HCT116 (cell line): ENCODE measurements around the gene ZNRF2. TPM values are rescaled to one million over a fixed set of nuclear protein-coding genes. Genes with fewer than 3 reads are reported as not detected.
"Not testable (repeated sequence)": the region's sequence is repeated elsewhere in the genome, so short reads cannot be mapped to it uniquely, and the experiment has no call there.

ENCODE experiments used
- ATAC-seq: fragments of 200-7000 bp; cut with Tn5 transposase; 2 replicates; pipeline ENCODE4 v1.9.1; 2020; ENCODE audit warnings: mild to moderate bottlenecking, moderate library complexity
- BruUV-seq: library from RNA; stranded (reverse); fragments of 400-500 nt; replicated peaks from 2 replicates; lab custom pipeline; 2021; lab: Mats Ljungman, UMichigan
- CTCF ChIA-PET: fragments of 300-600 bp; sonication (Branson Sonifier 250); formaldehyde crosslinking; loops from one replicate; lab custom pipeline; 2021; ENCODE audit warnings: antibody characterized with exemption; lab: Charles Lee
- POLR2A ChIA-PET: fragments of 300-600, 350-600 bp; sonication (Branson Sonifier 250); formaldehyde crosslinking; loops from one replicate; lab custom pipeline; 2021; ENCODE audit warnings: antibody characterized with exemption; lab: Charles Lee
- RAD21 ChIA-PET, 2 experiments: fragments of 300-600 bp; sonication (Branson Sonifier 250); formaldehyde crosslinking; loops; one replicate each; lab custom pipeline; 2023; ENCODE audit warnings: low total read pairs in 2 of 2; ENCODE audit not compliant: uncharacterized antibody in 2 of 2, unreplicated experiment in 2 of 2, low non-redundant PET in 1 of 2; lab: Charles Lee
- DNase-seq: peaks from one replicate; pipeline ENCODE4 v3.0.0-alpha.2; 2010; ENCODE audit warnings: low read depth, low spot score
- H2AFZ ChIP-seq: fragments of 200-600 bp; shearing (Covaris generic), sonication (generic); 2 replicates; pipeline ENCODE4 v1.6.1; 2017; ENCODE audit warnings: low read depth, mixed run types, mixed read lengths, antibody characterized with exemption, low read length; ENCODE audit not compliant: poor library complexity, severe bottlenecking
- H3K27ac ChIP-seq: 2 replicates; pipeline ENCODE4 v1.5.1; 2012; ENCODE audit warnings: low read depth, low read length
- H3K27me3 ChIP-seq: fragments of 200-600 bp; sonication (generic); 2 replicates; pipeline ENCODE4 v1.6.1; 2016; ENCODE audit warnings: mixed run types, low read length, mixed read lengths; ENCODE audit not compliant: insufficient read depth
- H3K36me3 ChIP-seq, 2 experiments: fragments of 200-500 bp in 1 of 2; fragments of 200-600 bp in 1 of 2; sonication (Bioruptor generic) in 1 of 2; sonication (generic) in 1 of 2; 2 replicates each; pipeline versions ENCODE4 v1.5.1 to v1.6.1; 2014 to 2016; ENCODE audit warnings: low read length in 2 of 2, inconsistent platforms in 1 of 2, mixed read lengths in 1 of 2, mixed run types in 1 of 2; ENCODE audit not compliant: insufficient read depth in 2 of 2, control insufficient read depth in 1 of 2
- H3K4me1 ChIP-seq, 2 experiments: fragments of 200-600 bp in 1 of 2; sonication (generic) in 1 of 2; 2 replicates each; pipeline versions ENCODE4 v1.5.1 to v1.6.1; 2012 to 2017; ENCODE audit warnings: low read length in 2 of 2, inconsistent platforms in 1 of 2, mild to moderate bottlenecking in 1 of 2, mixed read lengths in 1 of 2, mixed run types in 1 of 2, moderate library complexity in 1 of 2; ENCODE audit not compliant: insufficient read depth in 2 of 2, control insufficient read depth in 1 of 2
- H3K4me2 ChIP-seq: fragments of 200-600 bp; sonication (generic); 2 replicates; pipeline ENCODE4 v1.6.1; 2017; ENCODE audit warnings: mixed run types, low read length, mixed read lengths
- H3K4me3 ChIP-seq, 2 experiments: fragments of 200-600 bp in 1 of 2; sonication (generic) in 1 of 2; replicated peaks in 1 of 2; 2 replicates each; pipeline ENCODE4 v1.5.1; 2011 to 2016; ENCODE audit warnings: low read length in 2 of 2, control low read depth in 1 of 2, low read depth in 1 of 2, mild to moderate bottlenecking in 1 of 2, mixed read lengths in 1 of 2, mixed run types in 1 of 2
- H3K79me2 ChIP-seq: fragments of 200-600 bp; sonication (generic); 2 replicates; pipeline ENCODE4 v1.6.1; 2017; ENCODE audit warnings: mild to moderate bottlenecking, mixed run types, low read length, moderate library complexity, mixed read lengths; ENCODE audit not compliant: insufficient read depth
- H3K9ac ChIP-seq: fragments of 200-600 bp; sonication (generic); 2 replicates; pipeline ENCODE4 v1.6.1; 2016; ENCODE audit warnings: low read length, mixed read lengths
- H3K9me2 ChIP-seq: fragments of 200-600 bp; sonication (generic), shearing (Covaris generic); 2 replicates; pipeline ENCODE4 v1.6.1; 2017; ENCODE audit warnings: mixed run types, mild to moderate bottlenecking, moderate library complexity; ENCODE audit not compliant: insufficient read depth
- H3K9me3 ChIP-seq, 2 experiments: fragments of 200-500 bp in 1 of 2; fragments of 200-600 bp in 1 of 2; sonication (Bioruptor generic) in 1 of 2; sonication (generic) in 1 of 2; 2 replicates each; pipeline ENCODE4 v1.6.1; 2014 to 2017; ENCODE audit warnings: low read length in 2 of 2, mixed read lengths in 2 of 2, inconsistent platforms in 1 of 2, low read depth in 1 of 2, mild to moderate bottlenecking in 1 of 2, mixed run types in 1 of 2, moderate library complexity in 1 of 2; ENCODE audit not compliant: control insufficient read depth in 1 of 2, insufficient read depth in 1 of 2
- H4K20me1 ChIP-seq: fragments of 200-600 bp; sonication (generic), shearing (Covaris generic); 2 replicates; pipeline ENCODE4 v1.6.1; 2017; ENCODE audit warnings: mixed run types, mild to moderate bottlenecking, moderate library complexity; ENCODE audit not compliant: insufficient read depth
- ATF3 ChIP-seq: IDR thresholded peaks from 2 replicates; pipeline ENCODE4 v1.6.1; 2012
- CEBPB ChIP-seq: IDR thresholded peaks from 2 replicates; pipeline ENCODE4 v1.6.1; 2012; ENCODE audit warnings: low read depth
- CTCF ChIP-seq, 3 experiments: fragments of 200-600 bp in 1 of 3; sonication (generic) in 1 of 3; IDR thresholded peaks in 2 of 3; conservative IDR thresholded peaks in 1 of 3; 2 replicates each; pipeline ENCODE4 v1.5.1; 2012 to 2017; ENCODE audit warnings: low read depth in 2 of 3, low read length in 2 of 3, antibody characterized with exemption in 1 of 3, borderline replicate concordance in 1 of 3, control low read depth in 1 of 3, mild to moderate bottlenecking in 1 of 3, mixed read lengths in 1 of 3, mixed run types in 1 of 3, moderate library complexity in 1 of 3; ENCODE audit not compliant: insufficient read depth in 1 of 3
- EGR1 ChIP-seq: IDR thresholded peaks from 2 replicates; pipeline ENCODE4 v1.6.1; 2012; ENCODE audit warnings: low read depth
- ELF1 ChIP-seq: IDR thresholded peaks from 2 replicates; pipeline ENCODE4 v1.6.1; 2012; ENCODE audit warnings: low read depth, borderline replicate concordance
- EZH2phosphoT487 ChIP-seq: fragments of 200-600 bp; IDR thresholded peaks from 2 replicates; pipeline ENCODE4 v1.6.1; 2018; ENCODE audit warnings: antibody characterized with exemption, borderline replicate concordance
- FOSL1 ChIP-seq: IDR thresholded peaks from 2 replicates; pipeline ENCODE4 v1.6.1; 2012; ENCODE audit warnings: low read depth
- RAD21 ChIP-seq: IDR thresholded peaks from 2 replicates; pipeline ENCODE4 v1.6.1; 2012; ENCODE audit warnings: low read depth, mild to moderate bottlenecking
- SRF ChIP-seq: IDR thresholded peaks from 2 replicates; pipeline ENCODE4 v1.6.1; 2012; ENCODE audit warnings: low read depth
- TCF7L2 ChIP-seq: IDR thresholded peaks from 2 replicates; pipeline ENCODE4 v1.7.0; 2011; ENCODE audit warnings: borderline replicate concordance, inconsistent platforms; ENCODE audit not compliant: insufficient read depth, insufficient read length; ENCODE audit errors: extremely low read depth
- YY1 ChIP-seq: IDR thresholded peaks from 2 replicates; pipeline ENCODE4 v1.6.1; 2011; ENCODE audit warnings: low read length, low read depth, moderate library complexity, mild to moderate bottlenecking; ENCODE audit not compliant: insufficient replicate concordance; ENCODE audit errors: extremely low read depth
- ZBTB33 ChIP-seq: IDR thresholded peaks from 2 replicates; pipeline ENCODE4 v1.6.1; 2011; ENCODE audit warnings: mild to moderate bottlenecking, low read length, moderate library complexity; ENCODE audit not compliant: insufficient replicate concordance; ENCODE audit errors: extremely low read depth
- ZFX ChIP-seq: fragments of 450-650 bp; IDR thresholded peaks from 2 replicates; pipeline ENCODE4 v1.6.1; 2017
- intact Hi-C: fragments of 100-400 bp; cut with micrococcal nuclease; formaldehyde crosslinking; loops from 2 replicates; pipeline ENCODE4 v1.10.0; 2022
- total RNA-seq: library from RNA; stranded (reverse); gene quantifications from one replicate; pipeline ENCODE4 v1.2.1, GENCODE V29; 2021; ENCODE audit not compliant: unreplicated experiment

ZNRF2 gene
- total RNA-seq, 1 experiment from 2014 or later: 10.2 TPM

GRCh38 chr7:30380294-30380693 is 95.9 kb downstream of the ZNRF2 start:
- Histone ChIP-seq H2AFZ (no peak overlapping the region), H3K27me3 (no peaks in the 10 kb centered on the region), H3K4me2 (no peak overlapping the region), H3K4me1 (no peaks in the 10 kb centered on the region), H3K9me3 (no peaks in the 10 kb centered on the region), H3K27ac (no peak overlapping the region), H3K9me2 (no peaks in the 10 kb centered on the region), H3K4me3 (no peak overlapping the region), H3K79me2 (no peaks in the 10 kb centered on the region), H3K36me3 (no peaks in the 10 kb centered on the region), H3K9ac (no peak overlapping the region), H4K20me1 (no peaks in the 10 kb centered on the region)
- intact Hi-C loops: no loop called here
- no peak for DNase-seq
- no TSS peak for BruUV-seq
- no peak for TF ChIP-seq CTCF (IDR thresholded peaks at IDR 0.05 in 2 of 3, conservative IDR thresholded peaks at IDR 0.05 in 1 of 3; ENCODE audit: borderline replicate concordance in 1 of 3, insufficient read depth in 1 of 3, low read depth in 2 of 3, low read length in 2 of 3)
- TF ChIP-seq ELF1: no peak
- TF ChIP-seq EZH2phosphoT487: no peak
- no peak for TF ChIP-seq EGR1
- no peak for TF ChIP-seq CEBPB
- TF ChIP-seq RAD21: no peak
- no peak for TF ChIP-seq ZBTB33
- TF ChIP-seq ATF3: no peak
- no peak for TF ChIP-seq SRF
- no peak for TF ChIP-seq TCF7L2
- no peak for TF ChIP-seq ZFX
- no peak for TF ChIP-seq FOSL1
- no peak for TF ChIP-seq YY1
- ATAC-seq: no peak
- RAD21 ChIA-PET: no interaction called here
- POLR2A ChIA-PET: no interaction called here
- CTCF ChIA-PET: no interaction called here

GRCh38 chr7:30380824-30381223 is 96.4 kb downstream of the ZNRF2 start:
- H3K79me2 ChIP-seq, H4K20me1 ChIP-seq, H3K4me2 ChIP-seq, POLR2A ChIA-PET, H3K9me3 ChIP-seq, BruUV-seq, H3K4me3 ChIP-seq, H2AFZ ChIP-seq, RAD21 ChIA-PET, ATAC-seq, intact Hi-C loops, H3K27me3 ChIP-seq, H3K27ac ChIP-seq, H3K4me1 ChIP-seq, DNase-seq, CTCF ChIA-PET, H3K9ac ChIP-seq, H3K36me3 ChIP-seq, H3K9me2 ChIP-seq: not testable (repeated sequence)
